ENCODE data around the gene PMAIP1.
"Not testable (repeated sequence)": the region's sequence is repeated elsewhere in the genome, so short reads cannot be mapped to it uniquely, and the experiment has no call there.

Gene PMAIP1

GRCh38 chr18:59884351-59884750, 15.4 kb upstream of the PMAIP1 start:
- no peak for DNase-seq (ENCODE audit: low spot score)

GRCh38 chr18:59885579-59886163, 14.1 kb upstream of the PMAIP1 start:
- DNase-seq (ENCODE audit: low spot score), result peak; percentile 79

- DNase-seq (ENCODE audit: low spot score), result not testable (repeated sequence)
Measured at GRCh38 chr18:59886399-59886798, 13.4 kb upstream of the PMAIP1 start.

GRCh38 chr18:59892123-59892522, 7.7 kb upstream of the PMAIP1 start:
- no peak for DNase-seq (ENCODE audit: low spot score)

- DNase-seq (ENCODE audit: low spot score), result no peak
Measured at GRCh38 chr18:59893971-59894370, 5.8 kb upstream of the PMAIP1 start.

GRCh38 chr18:59897321-59897954, 2.4 kb upstream of the PMAIP1 start:
- no peak for DNase-seq (ENCODE audit: low spot score)

GRCh38 chr18:59898093-59898492, 1.7 kb upstream of the PMAIP1 start:
- DNase-seq (ENCODE audit: low spot score), result no peak

- no peak for DNase-seq (ENCODE audit: low spot score)
Measured at GRCh38 chr18:59898609-59899297, 1.0 kb upstream of the PMAIP1 start.

- peak; percentile 95 for DNase-seq (ENCODE audit: low spot score)
Measured at GRCh38 chr18:59900222-59901128, 679 bp downstream of the PMAIP1 start.

GRCh38 chr18:59902131-59902992, 2.6 kb downstream of the PMAIP1 start:
- DNase-seq (ENCODE audit: low spot score), result peak; percentile 47

- DNase-seq (ENCODE audit: low spot score), result peak; percentile 18
Measured at GRCh38 chr18:59902993-59903610, 3.3 kb downstream of the PMAIP1 start.

GRCh38 chr18:59904011-59904601, 4.3 kb downstream of the PMAIP1 start:
- DNase-seq (ENCODE audit: low spot score), result peak; percentile 66

- peak; percentile 21 for DNase-seq (ENCODE audit: low spot score)
Measured at GRCh38 chr18:59905686-59906091, 5.9 kb downstream of the PMAIP1 start.

GRCh38 chr18:59906203-59906602, 6.4 kb downstream of the PMAIP1 start:
- peak; percentile 40 for DNase-seq (ENCODE audit: low spot score)

- DNase-seq (ENCODE audit: low spot score), result peak; percentile 64
Measured at GRCh38 chr18:59907172-59907571, 7.4 kb downstream of the PMAIP1 start.

- DNase-seq (ENCODE audit: low spot score), result no peak
Measured at GRCh38 chr18:59907660-59908059, 7.9 kb downstream of the PMAIP1 start.

- no peak for DNase-seq (ENCODE audit: low spot score)
Measured at GRCh38 chr18:59908799-59909198, 9.0 kb downstream of the PMAIP1 start.

GRCh38 chr18:59909289-59910036, 9.7 kb downstream of the PMAIP1 start:
- no peak for DNase-seq (ENCODE audit: low spot score)

- no peak for DNase-seq (ENCODE audit: low spot score)
Measured at GRCh38 chr18:59910967-59911366, 11.2 kb downstream of the PMAIP1 start.

- DNase-seq (ENCODE audit: low spot score), result no peak
Measured at GRCh38 chr18:59911600-59911999, 11.8 kb downstream of the PMAIP1 start.
